Stimulated activated memory B cell treated with anti-CD40 and anti-IgM and Interleukin-4, amounts not matched to agents 10 μg/mL and 1 μg/mL and 100 μg/mL, for 72 hours (primary cell): ENCODE measurements around the gene TLK2.
"Not testable (repeated sequence)": the region's sequence is repeated elsewhere in the genome, so short reads cannot be mapped to it uniquely, and the experiment has no call there.

Experiments used
- ATAC-seq: fragments of 150-1000 bp; cut with Tn5 transposase; 2 replicates; pipeline ENCODE4 v1.10.0; 2021
- H3K27ac Mint-ChIP-seq: one replicate; pipeline ENCODE4 v1.8.0; 2022; ENCODE audit warnings: mild to moderate bottlenecking, mixed read lengths
- H3K27me3 Mint-ChIP-seq: one replicate; pipeline ENCODE4 v1.8.0; 2022; ENCODE audit warnings: mixed read lengths
- H3K36me3 Mint-ChIP-seq: one replicate; pipeline ENCODE4 v1.8.0; 2022; ENCODE audit warnings: mixed read lengths
- H3K4me1 Mint-ChIP-seq: one replicate; pipeline ENCODE4 v1.8.0; 2022; ENCODE audit warnings: mixed read lengths
- H3K4me3 Mint-ChIP-seq: one replicate; pipeline ENCODE4 v1.8.0; 2022; ENCODE audit warnings: mild to moderate bottlenecking, moderate library complexity, mixed read lengths
- H3K9me3 Mint-ChIP-seq: one replicate; pipeline ENCODE4 v1.8.0; 2022; ENCODE audit warnings: mixed read lengths

The TLK2 gene

GRCh38 chr17:62473030-62473982 is 5.3 kb upstream of the TLK2 start:
- ATAC-seq: peak; percentile 5
- H3K27me3 Mint-ChIP-seq, H3K4me3 Mint-ChIP-seq, H3K36me3 Mint-ChIP-seq, H3K9me3 Mint-ChIP-seq: not testable (repeated sequence)
- H3K4me1 Mint-ChIP-seq: peaks cover 25% of the 10 kb centered on the region
- H3K27ac Mint-ChIP-seq: peak overlapping the region; percentile 33

DNA sequence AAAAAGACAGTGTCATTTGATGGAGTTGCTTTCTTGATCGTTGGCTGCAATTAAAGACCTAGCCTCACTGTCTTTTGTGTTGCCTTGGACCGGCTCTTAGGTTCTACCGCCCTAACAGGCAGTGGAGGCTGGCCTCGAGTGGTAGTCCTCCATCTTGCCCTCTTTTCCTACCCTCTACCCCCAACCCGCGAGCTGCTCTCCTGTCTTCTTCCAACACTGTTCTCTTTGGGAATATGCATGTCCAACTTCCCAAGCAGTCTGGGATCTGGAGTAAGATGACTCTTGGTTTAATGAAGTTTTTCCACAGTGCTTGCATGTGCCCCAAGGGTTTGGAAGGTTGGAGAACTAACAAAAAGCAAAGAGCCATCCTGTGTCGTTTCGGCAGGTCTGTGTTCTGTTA is 1.5 kb upstream of the TLK2 start:
- not testable (repeated sequence) for H3K27me3 Mint-ChIP-seq, H3K36me3 Mint-ChIP-seq, H3K9me3 Mint-ChIP-seq, ATAC-seq
- Mint-ChIP-seq H3K4me1 (peaks cover 37% of the 10 kb centered on the region), H3K27ac (peak overlapping the region; percentile 81), H3K4me3 (peak overlapping the region; percentile 79)

GRCh38 chr17:62477718-62478408 is 762 bp upstream of the TLK2 start:
- H3K9me3 Mint-ChIP-seq, H3K36me3 Mint-ChIP-seq, H3K27me3 Mint-ChIP-seq: not testable (repeated sequence)
- Mint-ChIP-seq H3K4me3 (peak overlapping the region; percentile 79), H3K27ac (peak overlapping the region; percentile 81), H3K4me1 (peaks cover 39% of the 10 kb centered on the region)
- ATAC-seq: peak; percentile 66

- not testable (repeated sequence) for H3K27me3 Mint-ChIP-seq, H3K9me3 Mint-ChIP-seq
- H3K4me3 Mint-ChIP-seq: peak overlapping the region; percentile 82
- peak overlapping the region; percentile 85 for H3K27ac Mint-ChIP-seq
- H3K4me1 Mint-ChIP-seq: peaks cover 43% of the 10 kb centered on the region
- peaks cover 14% of the 10 kb centered on the region for H3K36me3 Mint-ChIP-seq
- ATAC-seq: peak; percentile 64
Measured at GRCh38 chr17:62478880-62479638, 434 bp downstream of the TLK2 start.

DNA sequence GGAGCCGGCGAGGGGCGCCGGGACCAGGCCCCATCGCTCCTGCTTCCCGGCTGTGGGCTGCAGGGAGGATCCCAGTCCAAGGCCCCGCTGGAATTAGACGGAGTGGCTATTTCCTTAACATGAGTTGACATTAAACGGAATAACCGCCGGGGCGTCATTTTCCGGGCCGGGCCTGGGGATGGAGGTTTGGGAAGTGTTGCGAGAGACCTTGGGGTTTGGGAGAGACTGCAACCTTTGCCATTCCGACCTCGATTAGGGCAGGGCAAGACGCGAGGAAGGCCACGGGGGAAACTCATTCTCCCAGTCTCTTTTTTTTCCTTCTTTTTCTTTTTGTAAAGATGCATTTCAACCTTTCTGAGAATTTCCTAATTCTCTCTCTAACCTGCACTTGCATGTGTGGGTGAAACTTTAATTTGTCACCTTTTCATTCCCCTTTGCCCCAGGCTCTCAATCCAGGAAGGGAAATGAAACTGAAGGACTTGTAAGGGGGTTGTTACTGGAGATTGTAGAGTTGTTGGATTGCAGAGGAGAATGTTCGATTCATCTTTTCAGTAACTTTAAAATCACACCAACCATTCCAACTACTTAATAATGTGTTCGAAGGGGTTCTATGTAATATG is 1.1 kb downstream of the TLK2 start:
- H3K36me3 Mint-ChIP-seq: peaks cover 14% of the 10 kb centered on the region
- H3K9me3 Mint-ChIP-seq, ATAC-seq, H3K27me3 Mint-ChIP-seq: not testable (repeated sequence)
- peaks cover 43% of the 10 kb centered on the region for H3K4me1 Mint-ChIP-seq
- peak overlapping the region; percentile 85 for H3K27ac Mint-ChIP-seq
- H3K4me3 Mint-ChIP-seq: peak overlapping the region; percentile 82

GRCh38 chr17:62482553-62482952 is 3.9 kb downstream of the TLK2 start:
- not testable (repeated sequence) for H3K27ac Mint-ChIP-seq, H3K4me3 Mint-ChIP-seq, ATAC-seq, H3K27me3 Mint-ChIP-seq, H3K9me3 Mint-ChIP-seq
- Mint-ChIP-seq H3K36me3 (peaks cover 14% of the 10 kb centered on the region), H3K4me1 (peaks cover 43% of the 10 kb centered on the region)

- not testable (repeated sequence) for H3K4me3 Mint-ChIP-seq, H3K27ac Mint-ChIP-seq, H3K27me3 Mint-ChIP-seq, ATAC-seq, H3K9me3 Mint-ChIP-seq
- Mint-ChIP-seq H3K36me3 (peaks cover 13% of the 10 kb centered on the region), H3K4me1 (peaks cover 42% of the 10 kb centered on the region)
Measured at GRCh38 chr17:62490990-62491389, 12.4 kb downstream of the TLK2 start.

DNA sequence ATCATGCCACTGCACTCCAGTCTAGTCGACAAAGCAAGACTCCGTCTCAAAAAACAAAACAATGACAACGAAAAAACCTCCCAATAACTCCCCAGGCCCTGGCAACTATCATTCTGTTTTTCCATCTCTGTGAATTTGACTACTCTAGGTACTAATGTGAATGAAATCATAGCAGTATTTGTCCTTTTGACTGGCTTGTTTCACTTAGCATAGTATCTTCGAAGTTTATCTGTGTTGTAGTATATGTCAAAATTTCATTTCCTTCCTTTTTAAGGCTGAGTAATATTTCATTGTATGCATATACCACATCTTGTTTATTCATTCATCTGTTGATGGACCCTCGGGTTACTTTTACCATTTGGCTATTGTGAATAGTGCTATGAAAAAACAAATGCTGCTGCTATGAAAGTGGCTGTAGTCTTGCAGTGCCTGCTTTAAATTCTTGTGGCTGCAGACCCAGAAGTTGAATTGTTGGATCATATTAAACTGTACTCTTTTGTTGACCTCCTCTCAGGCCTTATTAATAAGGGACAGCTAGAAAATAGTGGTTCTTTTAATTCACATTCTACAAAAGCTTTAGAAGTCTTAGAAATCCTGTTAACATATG is 14.5 kb downstream of the TLK2 start:
- peaks cover 32% of the 10 kb centered on the region for H3K4me1 Mint-ChIP-seq
- ATAC-seq, H3K27me3 Mint-ChIP-seq, H3K9me3 Mint-ChIP-seq, H3K4me3 Mint-ChIP-seq, H3K27ac Mint-ChIP-seq: not testable (repeated sequence)
- peaks cover 13% of the 10 kb centered on the region for H3K36me3 Mint-ChIP-seq

GRCh38 chr17:62494073-62494472 is 15.4 kb downstream of the TLK2 start:
- Mint-ChIP-seq H3K4me3 (peak overlapping the region; percentile 18), H3K36me3 (peaks cover 13% of the 10 kb centered on the region), H3K4me1 (peaks cover 26% of the 10 kb centered on the region)
- ATAC-seq, H3K27ac Mint-ChIP-seq, H3K9me3 Mint-ChIP-seq, H3K27me3 Mint-ChIP-seq: not testable (repeated sequence)

GRCh38 chr17:62496344-62496743 is 17.7 kb downstream of the TLK2 start:
- H3K4me1 Mint-ChIP-seq: peaks cover 16% of the 10 kb centered on the region
- ATAC-seq, H3K27me3 Mint-ChIP-seq, H3K4me3 Mint-ChIP-seq, H3K36me3 Mint-ChIP-seq, H3K27ac Mint-ChIP-seq, H3K9me3 Mint-ChIP-seq: not testable (repeated sequence)

DNA sequence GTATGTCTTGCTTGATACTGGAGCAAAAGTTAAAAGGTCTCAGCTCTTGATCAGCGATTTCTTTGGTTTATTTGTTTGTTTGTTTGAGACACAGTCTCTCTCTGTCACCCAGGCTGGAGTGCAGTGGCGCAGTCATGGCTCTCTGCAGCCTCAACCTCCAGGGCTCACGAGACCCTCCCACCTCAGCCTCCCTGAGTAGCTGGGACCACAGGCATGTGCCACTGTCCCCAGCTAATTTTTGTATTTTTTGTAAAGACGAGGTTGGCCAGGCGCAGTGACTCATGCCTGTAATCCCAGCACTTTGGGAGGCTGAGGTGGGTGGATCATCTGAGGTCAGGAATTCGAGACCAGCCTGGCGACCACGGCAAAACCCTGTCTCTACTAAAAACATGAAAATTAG is 20.2 kb downstream of the TLK2 start:
- H3K27ac Mint-ChIP-seq, H3K9me3 Mint-ChIP-seq, H3K36me3 Mint-ChIP-seq, H3K4me1 Mint-ChIP-seq, H3K27me3 Mint-ChIP-seq, H3K4me3 Mint-ChIP-seq, ATAC-seq: not testable (repeated sequence)

- not testable (repeated sequence) for ATAC-seq, H3K27me3 Mint-ChIP-seq, H3K4me3 Mint-ChIP-seq, H3K9me3 Mint-ChIP-seq, H3K4me1 Mint-ChIP-seq, H3K36me3 Mint-ChIP-seq, H3K27ac Mint-ChIP-seq
Measured at GRCh38 chr17:62500463-62500862, 21.8 kb downstream of the TLK2 start.

DNA sequence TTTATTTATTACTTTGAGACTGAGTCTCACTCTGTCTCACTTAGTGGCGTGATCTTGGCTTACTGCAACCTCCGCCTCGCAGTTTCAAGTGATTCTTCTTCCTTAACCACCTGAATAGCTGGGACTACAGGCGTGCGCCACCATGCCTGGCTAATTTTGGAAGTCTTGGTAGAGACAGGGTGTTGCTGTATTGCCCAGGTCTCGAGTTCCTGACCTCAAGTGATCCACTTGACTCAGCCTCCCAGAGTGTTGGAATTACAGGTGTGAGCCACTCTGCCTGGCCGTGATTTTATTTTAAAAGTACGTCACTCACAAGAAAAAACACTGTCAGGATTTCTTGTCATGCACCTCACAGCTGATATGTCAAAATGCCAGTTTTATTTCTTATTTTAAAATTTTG is 26.2 kb downstream of the TLK2 start:
- not testable (repeated sequence) for H3K27me3 Mint-ChIP-seq, H3K4me3 Mint-ChIP-seq, H3K27ac Mint-ChIP-seq, H3K36me3 Mint-ChIP-seq, ATAC-seq, H3K9me3 Mint-ChIP-seq
- H3K4me1 Mint-ChIP-seq: peaks cover 24% of the 10 kb centered on the region

GRCh38 chr17:62507191-62507836 is 28.7 kb downstream of the TLK2 start:
- peaks cover 34% of the 10 kb centered on the region for H3K4me1 Mint-ChIP-seq
- not testable (repeated sequence) for H3K9me3 Mint-ChIP-seq, H3K27me3 Mint-ChIP-seq, H3K36me3 Mint-ChIP-seq
- H3K4me3 Mint-ChIP-seq: peak overlapping the region; percentile 52
- ATAC-seq: peak; percentile 80
- H3K27ac Mint-ChIP-seq: peak overlapping the region; percentile 74
